GM23338 (cell line): Measurements from ENCODE around the gene FGF16. TPM values are rescaled to one million over a fixed set of nuclear protein-coding genes. Genes with fewer than 3 reads are reported as not detected.

Experiments
- ATAC-seq: fragments of 200-7000 bp; cut with Tn5 transposase; 3 replicates; pipeline ENCODE4 v1.9.1; 2020
- DNase-seq: peaks from one replicate; pipeline ENCODE4 v3.0.0-alpha.2; 2015; ENCODE audit warnings: low spot score
- H2AFZ ChIP-seq: fragments of 200-600 bp; sonication (generic); 2 replicates; pipeline ENCODE4 v1.8.0; 2016; ENCODE audit warnings: antibody characterized with exemption, mild to moderate bottlenecking, moderate library complexity
- H3F3A ChIP-seq: fragments of 200-600 bp; sonication (generic); replicated peaks from 2 replicates; pipeline ENCODE4 v1.8.0; 2017; ENCODE audit warnings: antibody characterized with exemption, mixed run types, low read depth
- H3K27ac ChIP-seq: fragments of 200-600 bp; sonication (generic); 2 replicates; pipeline ENCODE4 v1.6.1; 2016; ENCODE audit warnings: low read depth
- H3K27me3 ChIP-seq: fragments of 200-600 bp; sonication (generic); 2 replicates; pipeline ENCODE4 v1.8.0; 2016; ENCODE audit warnings: mild to moderate bottlenecking, mixed run types, moderate library complexity; ENCODE audit not compliant: insufficient read depth
- H3K36me3 ChIP-seq: fragments of 200-600 bp; sonication (generic); 2 replicates; pipeline ENCODE4 v1.8.0; 2016; ENCODE audit warnings: mild to moderate bottlenecking; ENCODE audit not compliant: insufficient read depth
- H3K4me1 ChIP-seq: fragments of 200-600 bp; sonication (generic); 2 replicates; pipeline ENCODE4 v1.8.0; 2016; ENCODE audit warnings: mild to moderate bottlenecking, moderate library complexity; ENCODE audit not compliant: insufficient read depth
- H3K4me2 ChIP-seq: fragments of 200-600 bp; sonication (generic); 2 replicates; pipeline ENCODE4 v1.7.1; 2017; ENCODE audit warnings: mixed run types
- H3K4me3 ChIP-seq: fragments of 200-600 bp; sonication (generic); 2 replicates; pipeline ENCODE4 v1.6.1; 2016; ENCODE audit warnings: mixed run types
- H3K79me2 ChIP-seq: fragments of 200-600 bp; sonication (generic); replicated peaks from 2 replicates; pipeline ENCODE4 v1.8.0; 2017; ENCODE audit warnings: mild to moderate bottlenecking; ENCODE audit not compliant: insufficient read depth
- H3K9me2 ChIP-seq: fragments of 200-600 bp; sonication (generic); 2 replicates; pipeline ENCODE4 v1.8.0; 2017; ENCODE audit not compliant: insufficient read depth
- H4K20me1 ChIP-seq: fragments of 200-600 bp; sonication (generic); replicated peaks from 2 replicates; pipeline ENCODE4 v1.8.0; 2017; ENCODE audit warnings: mild to moderate bottlenecking; ENCODE audit not compliant: insufficient read depth
- H3K27ac Mint-ChIP-seq: 2 replicates; pipeline ENCODE4 v1.8.0; 2020; ENCODE audit warnings: inconsistent platforms, mild to moderate bottlenecking, moderate library complexity, mixed read lengths
- H3K27me3 Mint-ChIP-seq: 3 replicates; pipeline ENCODE4 v1.8.0; 2022; ENCODE audit warnings: low read depth, mild to moderate bottlenecking, moderate library complexity, mixed read lengths, inconsistent platforms; ENCODE audit not compliant: insufficient read depth, poor library complexity
- H3K36me3 Mint-ChIP-seq: 3 replicates; pipeline ENCODE4 v1.8.0; 2021; ENCODE audit warnings: low read depth, mild to moderate bottlenecking, inconsistent platforms, moderate library complexity, mixed read lengths
- H3K4me1 Mint-ChIP-seq: 3 replicates; pipeline ENCODE4 v1.8.0; 2020; ENCODE audit warnings: mild to moderate bottlenecking, inconsistent platforms, mixed read lengths
- H3K4me3 Mint-ChIP-seq: 3 replicates; pipeline ENCODE4 v1.8.0; 2021; ENCODE audit warnings: moderate library complexity, mild to moderate bottlenecking, inconsistent platforms, mixed read lengths
- H3K9me3 Mint-ChIP-seq: 3 replicates; pipeline ENCODE4 v1.8.0; 2020; ENCODE audit warnings: moderate library complexity, mild to moderate bottlenecking, inconsistent platforms, mixed read lengths
- CREB1 ChIP-seq: fragments of 250-450 bp; sonication (Bioruptor Pico); IDR thresholded peaks from 2 replicates; pipeline ENCODE4 v1.5.0; 2020; ENCODE audit warnings: low read depth, mild to moderate bottlenecking, moderate library complexity
- EZH2 ChIP-seq: fragments of 200-600 bp; sonication (generic); IDR thresholded peaks from one replicate; pipeline ENCODE4 v1.8.0; 2017; ENCODE audit warnings: antibody characterized with exemption, mild to moderate bottlenecking, low read depth; ENCODE audit not compliant: unreplicated experiment
- EZH2phosphoT487 ChIP-seq: fragments of 200-600 bp; sonication (generic); IDR thresholded peaks from one replicate; pipeline ENCODE4 v1.8.1; 2018; ENCODE audit warnings: antibody characterized with exemption; ENCODE audit not compliant: unreplicated experiment
- JUNB ChIP-seq: IDR thresholded peaks from one replicate; pipeline ENCODE4 v1.6.1; 2016; ENCODE audit warnings: antibody characterized with exemption; ENCODE audit not compliant: unreplicated experiment
- NANOG ChIP-seq: IDR thresholded peaks from 2 replicates; pipeline ENCODE4 v1.6.1; 2016; ENCODE audit warnings: antibody characterized with exemption, borderline replicate concordance
- STAT1 ChIP-seq: IDR thresholded peaks from one replicate; pipeline ENCODE4 v1.6.1; 2016; ENCODE audit warnings: antibody characterized with exemption; ENCODE audit not compliant: unreplicated experiment
- ZNF114 ChIP-seq: fragments of 250-450 bp; sonication (Bioruptor Pico); IDR thresholded peaks from 2 replicates; pipeline ENCODE4 v1.5.0; 2020; ENCODE audit warnings: mild to moderate bottlenecking, moderate library complexity
- polyA plus RNA-seq: library from polyadenylated mRNA; unstranded; fragments of >200 nt; fragmentation: Nextera tagmentation; extraction: Ambion mirVana; gene quantifications from 2 replicates; pipeline ENCODE4 v1.2.1, GENCODE V29; 2016
- total RNA-seq: library from RNA; depleted of rRNA; stranded (reverse); fragments of >200 nt; shearing (Covaris generic); gene quantifications from 2 replicates; pipeline ENCODE4 v1.2.3, GENCODE V29; 2014
- TF ChIP-seq, protein P1 (sequence below): IDR thresholded peaks from 2 replicates; pipeline ENCODE4 v1.6.1; 2016; ENCODE audit warnings: antibody characterized with exemption
- TF ChIP-seq, protein P2 (sequence below): IDR thresholded peaks from one replicate; pipeline ENCODE4 v1.6.1; 2018; ENCODE audit warnings: antibody characterized with exemption; ENCODE audit not compliant: unreplicated experiment

FGF16 gene
- total and polyA plus RNA-seq, 2 experiments from 2014 or later = 1.6 to 2.3 TPM

DNA sequence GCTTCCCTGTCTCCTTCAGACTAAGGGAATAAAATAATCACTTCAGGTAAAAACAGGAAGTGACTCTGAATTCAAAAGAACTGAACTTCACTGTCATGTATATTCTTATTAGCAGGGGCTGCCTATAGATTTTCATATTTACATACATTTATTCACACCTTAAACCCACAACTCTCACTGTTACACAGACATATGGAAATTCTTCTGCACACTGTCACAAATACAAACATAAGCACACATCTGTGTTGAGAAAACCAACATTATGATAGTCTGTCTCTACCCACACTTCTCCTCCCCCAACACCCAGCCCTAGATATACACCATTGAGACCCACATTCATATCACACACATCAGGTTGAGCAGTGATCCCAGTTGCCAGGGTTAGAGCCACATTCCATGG, 5.7 kb upstream of the FGF16 start:
- Histone ChIP-seq H3K36me3 (no peaks in the 10 kb centered on the region), H3K4me1 (no peaks in the 10 kb centered on the region; the same call in 1 of the 2 replicates), H3K27me3 (0 out of 2 replicates have a peak, but pooled peaks cover 3% of the 10 kb centered on the region), H4K20me1 (no peaks in the 10 kb centered on the region), H3K4me3 (no peak overlapping the region), H3K4me2 (no peak overlapping the region), H3F3A (no peaks in the 10 kb centered on the region), H3K79me2 (no peaks in the 10 kb centered on the region), H3K27ac (no peak overlapping the region), H3K9me2 (no peaks in the 10 kb centered on the region), H2AFZ (no peak overlapping the region)
- no peaks in the 10 kb centered on the region for H3K36me3 Mint-ChIP-seq
- TF ChIP-seq NANOG (no peak), EZH2phosphoT487 (no peak), ZNF114 (no peak), STAT1 (no peak), EZH2 (no peak), CREB1 (CRISPR knock-in tag) (no peak)
- TF ChIP-seq, protein P1, sequence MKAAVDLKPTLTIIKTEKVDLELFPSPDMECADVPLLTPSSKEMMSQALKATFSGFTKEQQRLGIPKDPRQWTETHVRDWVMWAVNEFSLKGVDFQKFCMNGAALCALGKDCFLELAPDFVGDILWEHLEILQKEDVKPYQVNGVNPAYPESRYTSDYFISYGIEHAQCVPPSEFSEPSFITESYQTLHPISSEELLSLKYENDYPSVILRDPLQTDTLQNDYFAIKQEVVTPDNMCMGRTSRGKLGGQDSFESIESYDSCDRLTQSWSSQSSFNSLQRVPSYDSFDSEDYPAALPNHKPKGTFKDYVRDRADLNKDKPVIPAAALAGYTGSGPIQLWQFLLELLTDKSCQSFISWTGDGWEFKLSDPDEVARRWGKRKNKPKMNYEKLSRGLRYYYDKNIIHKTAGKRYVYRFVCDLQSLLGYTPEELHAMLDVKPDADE = no peak
- no peak overlapping the region for H3K4me3 Mint-ChIP-seq
- H3K9me3 Mint-ChIP-seq = no peaks in the 10 kb centered on the region; the same call in 2 of the 3 replicates
- peaks cover 9% of the 10 kb centered on the region for H3K27me3 Mint-ChIP-seq
- H3K27ac Mint-ChIP-seq = peak overlapping the region; percentile 70; the same call in 1 of the 2 replicates
- H3K4me1 Mint-ChIP-seq = peaks cover 19% of the 10 kb centered on the region
- no peak for DNase-seq
- ATAC-seq = no peak

DNA sequence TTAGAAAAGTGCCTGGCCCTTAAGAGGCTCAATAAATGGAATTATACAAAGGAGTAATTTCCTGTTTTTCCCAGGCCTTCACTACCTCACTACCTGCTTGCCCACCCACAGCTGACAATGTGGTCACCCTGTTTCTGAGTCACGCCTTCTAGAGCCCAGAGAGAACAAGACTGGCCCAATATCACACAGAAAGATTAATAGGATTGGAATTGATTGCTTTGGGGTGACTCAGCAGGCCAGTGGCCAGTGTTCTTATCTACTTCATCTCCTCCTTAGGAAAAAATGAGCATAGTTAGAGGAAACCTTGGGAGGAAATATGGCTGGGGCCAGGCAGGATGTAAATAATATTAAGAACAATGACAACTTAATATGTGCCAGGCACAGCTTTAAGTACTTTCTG, 4.5 kb upstream of the FGF16 start:
- H3K27me3 Mint-ChIP-seq = peaks cover 10% of the 10 kb centered on the region
- peaks cover 10% of the 10 kb centered on the region; the same call in 1 of the 2 replicates for H3K27me3 ChIP-seq
- no peaks in the 10 kb centered on the region; the same call in 2 of the 3 replicates for H3K9me3 Mint-ChIP-seq
- H3F3A ChIP-seq = no peaks in the 10 kb centered on the region
- no peak overlapping the region for H3K4me2 ChIP-seq
- H3K4me1 Mint-ChIP-seq = peaks cover 19% of the 10 kb centered on the region
- H3K27ac Mint-ChIP-seq = no peak overlapping the region
- no peaks in the 10 kb centered on the region for H3K9me2 ChIP-seq
- H3K4me1 ChIP-seq = no peaks in the 10 kb centered on the region; the same call in 1 of the 2 replicates
- no peaks in the 10 kb centered on the region for H3K36me3 Mint-ChIP-seq
- TF ChIP-seq NANOG (no peak), JUNB (no peak)
- TF ChIP-seq, protein P1 = no peak
- TF ChIP-seq, protein P2, sequence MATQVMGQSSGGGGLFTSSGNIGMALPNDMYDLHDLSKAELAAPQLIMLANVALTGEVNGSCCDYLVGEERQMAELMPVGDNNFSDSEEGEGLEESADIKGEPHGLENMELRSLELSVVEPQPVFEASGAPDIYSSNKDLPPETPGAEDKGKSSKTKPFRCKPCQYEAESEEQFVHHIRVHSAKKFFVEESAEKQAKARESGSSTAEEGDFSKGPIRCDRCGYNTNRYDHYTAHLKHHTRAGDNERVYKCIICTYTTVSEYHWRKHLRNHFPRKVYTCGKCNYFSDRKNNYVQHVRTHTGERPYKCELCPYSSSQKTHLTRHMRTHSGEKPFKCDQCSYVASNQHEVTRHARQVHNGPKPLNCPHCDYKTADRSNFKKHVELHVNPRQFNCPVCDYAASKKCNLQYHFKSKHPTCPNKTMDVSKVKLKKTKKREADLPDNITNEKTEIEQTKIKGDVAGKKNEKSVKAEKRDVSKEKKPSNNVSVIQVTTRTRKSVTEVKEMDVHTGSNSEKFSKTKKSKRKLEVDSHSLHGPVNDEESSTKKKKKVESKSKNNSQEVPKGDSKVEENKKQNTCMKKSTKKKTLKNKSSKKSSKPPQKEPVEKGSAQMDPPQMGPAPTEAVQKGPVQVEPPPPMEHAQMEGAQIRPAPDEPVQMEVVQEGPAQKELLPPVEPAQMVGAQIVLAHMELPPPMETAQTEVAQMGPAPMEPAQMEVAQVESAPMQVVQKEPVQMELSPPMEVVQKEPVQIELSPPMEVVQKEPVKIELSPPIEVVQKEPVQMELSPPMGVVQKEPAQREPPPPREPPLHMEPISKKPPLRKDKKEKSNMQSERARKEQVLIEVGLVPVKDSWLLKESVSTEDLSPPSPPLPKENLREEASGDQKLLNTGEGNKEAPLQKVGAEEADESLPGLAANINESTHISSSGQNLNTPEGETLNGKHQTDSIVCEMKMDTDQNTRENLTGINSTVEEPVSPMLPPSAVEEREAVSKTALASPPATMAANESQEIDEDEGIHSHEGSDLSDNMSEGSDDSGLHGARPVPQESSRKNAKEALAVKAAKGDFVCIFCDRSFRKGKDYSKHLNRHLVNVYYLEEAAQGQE = no peak
- H3K4me3 Mint-ChIP-seq = no peak overlapping the region
- no peaks in the 10 kb centered on the region for H3K36me3 ChIP-seq
- H2AFZ ChIP-seq = no peak overlapping the region
- no peaks in the 10 kb centered on the region for H4K20me1 ChIP-seq
- DNase-seq = no peak
- H3K27ac ChIP-seq = no peak overlapping the region
- no peak for ATAC-seq
- no peak overlapping the region for H3K4me3 ChIP-seq
- H3K79me2 ChIP-seq = no peaks in the 10 kb centered on the region
